Measurements from ENCODE around the gene CTAGE6. TPM values are rescaled to one million over a fixed set of nuclear protein-coding genes. Genes with fewer than 3 reads are reported as not detected.
"Not testable (repeated sequence)": the region's sequence is repeated elsewhere in the genome, so short reads cannot be mapped to it uniquely, and the experiment has no call there.

Gene CTAGE6, protein sequence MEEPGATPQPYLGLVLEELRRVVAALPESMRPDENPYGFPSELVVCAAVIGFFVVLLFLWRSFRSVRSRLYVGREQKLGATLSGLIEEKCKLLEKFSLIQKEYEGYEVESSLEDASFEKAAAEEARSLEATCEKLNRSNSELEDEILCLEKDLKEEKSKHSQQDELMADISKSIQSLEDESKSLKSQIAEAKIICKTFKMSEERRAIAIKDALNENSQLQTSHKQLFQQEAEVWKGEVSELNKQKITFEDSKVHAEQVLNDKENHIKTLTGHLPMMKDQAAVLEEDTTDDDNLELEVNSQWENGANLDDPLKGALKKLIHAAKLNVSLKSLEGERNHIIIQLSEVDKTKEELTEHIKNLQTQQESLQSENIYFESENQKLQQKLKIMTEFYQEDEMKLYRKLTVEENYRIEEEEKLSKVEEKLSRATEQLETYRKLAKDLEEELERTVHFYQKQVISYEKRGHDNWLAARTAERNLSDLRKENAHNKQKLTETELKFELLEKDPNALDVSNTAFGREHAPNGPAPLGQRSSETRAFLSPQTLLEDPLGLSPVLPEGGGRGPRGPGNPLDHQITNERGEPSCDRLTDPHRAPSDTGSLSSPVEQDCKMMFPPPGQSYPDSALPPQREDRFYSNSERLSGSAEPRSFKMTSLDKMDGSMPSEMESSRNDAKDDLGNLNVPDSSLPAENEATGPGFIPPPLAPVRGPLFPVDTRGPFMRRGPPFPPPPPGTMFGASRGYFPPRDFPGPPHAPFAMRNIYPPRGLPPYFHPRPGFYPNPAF
- total RNA-seq (2022), result not detected in 2 replicates
- percentile 14 among the genes with signal in this experiment for Bru-seq, nascent RNA
- percentile 23 among the genes with signal in this experiment for BruChase-seq, experiment 1, labeled RNA remaining after a 6-hour chase
- BruChase-seq, experiment 2, labeled RNA remaining after a 2-hour chase, result not detected
- long read RNA-seq, result 0 reads

DNA sequence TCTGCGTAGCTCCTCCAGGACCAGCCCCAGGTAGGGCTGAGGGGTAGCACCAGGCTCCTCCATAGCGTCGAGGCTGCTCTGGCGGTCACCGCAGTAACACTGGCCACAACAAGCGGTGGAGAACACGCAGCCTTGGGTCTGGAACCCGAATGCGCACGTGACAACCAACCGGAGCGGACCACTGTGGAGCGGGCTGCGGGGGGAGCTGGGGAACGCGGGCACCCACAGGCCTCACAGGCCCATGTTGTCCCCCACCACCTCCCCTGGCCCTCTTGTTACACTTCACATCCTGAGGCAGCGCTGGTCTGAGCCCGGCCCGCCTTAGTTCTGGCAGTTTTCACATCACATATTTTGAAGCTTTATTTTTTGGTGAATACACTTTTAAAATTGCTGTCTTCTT lies at the start of gene CTAGE6:
CTAGE6 (minus strand) TSS at position 101 of the 400 bp plus-strand sequence; CDS start at position 63, 38 bp downstream.
- H3K4me3 Mint-ChIP-seq (ENCODE audit: low read depth, unreplicated experiment); intact Hi-C loops (cut with micrococcal nuclease; ENCODE audit: unreplicated experiment); H3K4me1 Mint-ChIP-seq (ENCODE audit: low read depth, unreplicated experiment); H3K27ac Mint-ChIP-seq (ENCODE audit: unreplicated experiment); CTCF ChIA-PET; H3K27me3 Mint-ChIP-seq (ENCODE audit: unreplicated experiment); H3K36me3 Mint-ChIP-seq (ENCODE audit: insufficient read depth, unreplicated experiment); DNase-seq; H3K9me3 Mint-ChIP-seq (ENCODE audit: low read depth, unreplicated experiment): not testable (repeated sequence)
- TSS peak; percentile 33 for BruUV-seq (replicated peaks)

DNA sequence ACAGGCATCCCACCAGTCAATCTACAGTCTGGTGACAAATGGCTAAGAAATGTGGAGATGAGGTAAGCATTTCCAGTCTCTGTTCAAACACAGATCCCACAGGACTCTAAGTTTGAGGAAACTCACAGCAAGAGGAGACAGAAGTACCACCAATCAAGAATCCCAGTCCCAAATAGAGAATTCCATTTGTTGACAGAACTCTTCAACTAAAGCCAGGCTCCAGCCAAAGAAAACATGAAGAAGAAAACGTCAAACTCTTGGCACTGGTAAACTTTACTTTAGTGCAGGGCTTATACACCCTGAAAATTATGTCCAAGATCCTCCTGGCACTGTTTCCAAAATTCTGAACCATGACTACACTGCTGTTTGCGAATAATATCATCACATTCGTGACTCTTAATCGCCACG lies 49.2 kb upstream of the CTAGE6 start:
- BruUV-seq (replicated peaks), result not testable (repeated sequence)

DNA sequence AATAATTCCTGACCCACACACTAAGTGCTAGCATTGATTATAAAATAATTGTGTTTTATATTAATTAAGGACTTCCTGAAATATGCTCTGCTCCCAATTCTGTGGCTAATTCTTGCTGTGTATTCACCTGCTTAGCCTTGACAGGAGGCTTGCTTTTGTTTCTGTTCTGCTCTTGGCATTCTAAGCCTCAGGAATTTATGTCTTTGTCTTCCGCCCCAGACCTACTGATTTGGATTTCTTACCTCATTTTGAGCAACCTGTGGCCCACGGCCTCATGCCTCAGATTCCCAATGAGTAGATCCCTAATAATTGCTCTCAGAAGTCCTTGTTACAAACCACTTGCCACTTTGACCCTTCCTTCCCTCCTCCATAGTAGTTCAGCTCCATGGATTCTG lies 40.4 kb upstream of the CTAGE6 start:
- H3K9me3 Mint-ChIP-seq (ENCODE audit: low read depth, unreplicated experiment); CTCF ChIA-PET; BruUV-seq (replicated peaks); H3K27ac Mint-ChIP-seq (ENCODE audit: unreplicated experiment); H3K36me3 Mint-ChIP-seq (ENCODE audit: insufficient read depth, unreplicated experiment); H3K27me3 Mint-ChIP-seq (ENCODE audit: unreplicated experiment); intact Hi-C loops (cut with micrococcal nuclease; ENCODE audit: unreplicated experiment); DNase-seq; H3K4me1 Mint-ChIP-seq (ENCODE audit: low read depth, unreplicated experiment); H3K4me3 Mint-ChIP-seq (ENCODE audit: low read depth, unreplicated experiment): not testable (repeated sequence)

More for the DNA sequence above, 49.2 kb upstream of the CTAGE6 start:
- H3K36me3 Mint-ChIP-seq (ENCODE audit: insufficient read depth, unreplicated experiment); H3K9me3 Mint-ChIP-seq (ENCODE audit: low read depth, unreplicated experiment); H3K4me3 Mint-ChIP-seq (ENCODE audit: low read depth, unreplicated experiment); H3K4me1 Mint-ChIP-seq (ENCODE audit: low read depth, unreplicated experiment); intact Hi-C loops (cut with micrococcal nuclease; ENCODE audit: unreplicated experiment); H3K27ac Mint-ChIP-seq (ENCODE audit: unreplicated experiment); DNase-seq; CTCF ChIA-PET; H3K27me3 Mint-ChIP-seq (ENCODE audit: unreplicated experiment): not testable (repeated sequence)

DNA sequence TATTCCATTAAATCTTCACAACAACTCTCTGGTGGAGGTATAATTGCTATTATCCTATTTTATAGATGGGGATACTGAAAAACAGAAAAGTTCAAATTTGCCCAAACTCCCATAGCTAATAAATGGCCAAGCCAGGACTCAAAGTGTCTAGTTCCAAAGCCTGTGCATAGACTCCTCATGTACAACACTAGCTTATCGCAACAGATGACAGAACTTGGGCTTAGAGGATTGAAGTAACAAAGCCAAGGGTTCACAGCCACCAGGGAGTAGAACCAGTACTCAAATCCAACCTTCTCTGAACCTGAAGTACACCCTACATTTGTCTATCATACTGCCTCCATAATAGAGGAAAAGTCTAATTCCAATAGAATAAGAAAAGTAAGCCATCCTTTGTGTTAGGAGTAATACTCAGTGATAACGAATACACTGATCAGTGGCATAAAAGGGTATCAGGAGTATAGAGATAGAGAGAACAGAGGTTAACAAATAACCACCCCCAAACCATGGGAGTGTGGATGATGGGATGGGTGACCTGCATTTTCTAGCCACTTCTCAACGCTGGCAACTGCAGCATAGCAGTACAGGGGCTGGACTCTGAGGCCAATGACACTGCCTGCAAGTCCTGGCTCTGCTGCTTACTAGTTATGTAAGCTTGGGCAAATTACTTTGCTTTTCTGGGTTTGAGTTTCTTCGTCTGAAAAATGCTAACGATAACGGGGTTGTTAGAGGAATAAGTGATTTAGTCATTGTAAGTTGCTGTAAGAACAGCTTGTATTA lies 39.8 kb upstream of the CTAGE6 start:
- H3K27me3 Mint-ChIP-seq (ENCODE audit: unreplicated experiment); H3K4me3 Mint-ChIP-seq (ENCODE audit: low read depth, unreplicated experiment); intact Hi-C loops (cut with micrococcal nuclease; ENCODE audit: unreplicated experiment); H3K4me1 Mint-ChIP-seq (ENCODE audit: low read depth, unreplicated experiment); H3K9me3 Mint-ChIP-seq (ENCODE audit: low read depth, unreplicated experiment); DNase-seq; CTCF ChIA-PET; BruUV-seq (replicated peaks); H3K36me3 Mint-ChIP-seq (ENCODE audit: insufficient read depth, unreplicated experiment); H3K27ac Mint-ChIP-seq (ENCODE audit: unreplicated experiment): not testable (repeated sequence)

DNA sequence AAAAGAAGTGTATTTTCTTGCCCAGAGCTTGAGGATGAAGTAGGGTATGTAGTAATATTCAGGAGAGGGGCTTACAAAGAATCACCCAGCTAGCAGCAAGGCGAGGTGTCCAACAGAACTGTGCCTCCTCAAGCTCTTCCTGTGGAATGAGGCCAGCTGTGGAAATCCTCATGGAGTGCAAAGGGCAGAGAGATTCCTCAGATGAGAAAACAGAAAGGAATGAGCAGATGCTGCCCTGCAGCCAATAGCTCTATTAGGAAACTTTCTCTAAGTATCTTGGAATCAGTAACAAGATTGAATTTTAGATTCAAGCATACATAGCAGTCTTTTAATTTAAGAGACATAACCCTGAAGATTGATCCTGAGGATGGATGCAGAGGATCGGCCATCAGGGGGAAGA lies 38.2 kb upstream of the CTAGE6 start:
- not testable (repeated sequence) for DNase-seq; BruUV-seq (replicated peaks)

DNA sequence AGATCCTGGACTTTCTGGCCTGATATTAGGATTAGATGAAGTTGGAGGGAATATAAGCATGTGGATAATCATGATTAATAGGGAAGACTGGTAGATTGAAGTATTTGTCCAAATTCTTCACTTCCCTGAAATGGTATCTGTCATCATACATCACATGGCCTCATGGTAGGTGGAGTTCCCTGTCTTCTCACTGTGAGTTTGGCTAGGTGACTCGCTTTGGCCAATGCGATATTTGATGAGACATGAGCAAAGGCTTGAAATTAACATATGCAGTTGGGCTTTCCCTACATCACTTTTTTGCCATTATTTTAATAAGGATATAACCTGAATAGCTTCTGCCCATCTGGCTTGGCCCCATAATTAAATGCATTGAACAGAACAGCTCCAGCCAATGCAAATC lies 35.1 kb upstream of the CTAGE6 start:
- BruUV-seq (replicated peaks); DNase-seq; CTCF ChIA-PET; intact Hi-C loops (cut with micrococcal nuclease; ENCODE audit: unreplicated experiment); H3K4me1 Mint-ChIP-seq (ENCODE audit: low read depth, unreplicated experiment); H3K9me3 Mint-ChIP-seq (ENCODE audit: low read depth, unreplicated experiment); H3K27me3 Mint-ChIP-seq (ENCODE audit: unreplicated experiment); H3K4me3 Mint-ChIP-seq (ENCODE audit: low read depth, unreplicated experiment); H3K27ac Mint-ChIP-seq (ENCODE audit: unreplicated experiment); H3K36me3 Mint-ChIP-seq (ENCODE audit: insufficient read depth, unreplicated experiment): not testable (repeated sequence)

More for the DNA sequence above, 38.2 kb upstream of the CTAGE6 start:
- H3K27ac Mint-ChIP-seq (ENCODE audit: unreplicated experiment); H3K36me3 Mint-ChIP-seq (ENCODE audit: insufficient read depth, unreplicated experiment); H3K9me3 Mint-ChIP-seq (ENCODE audit: low read depth, unreplicated experiment); CTCF ChIA-PET; intact Hi-C loops (cut with micrococcal nuclease; ENCODE audit: unreplicated experiment); H3K4me1 Mint-ChIP-seq (ENCODE audit: low read depth, unreplicated experiment); H3K4me3 Mint-ChIP-seq (ENCODE audit: low read depth, unreplicated experiment); H3K27me3 Mint-ChIP-seq (ENCODE audit: unreplicated experiment): not testable (repeated sequence)

DNA sequence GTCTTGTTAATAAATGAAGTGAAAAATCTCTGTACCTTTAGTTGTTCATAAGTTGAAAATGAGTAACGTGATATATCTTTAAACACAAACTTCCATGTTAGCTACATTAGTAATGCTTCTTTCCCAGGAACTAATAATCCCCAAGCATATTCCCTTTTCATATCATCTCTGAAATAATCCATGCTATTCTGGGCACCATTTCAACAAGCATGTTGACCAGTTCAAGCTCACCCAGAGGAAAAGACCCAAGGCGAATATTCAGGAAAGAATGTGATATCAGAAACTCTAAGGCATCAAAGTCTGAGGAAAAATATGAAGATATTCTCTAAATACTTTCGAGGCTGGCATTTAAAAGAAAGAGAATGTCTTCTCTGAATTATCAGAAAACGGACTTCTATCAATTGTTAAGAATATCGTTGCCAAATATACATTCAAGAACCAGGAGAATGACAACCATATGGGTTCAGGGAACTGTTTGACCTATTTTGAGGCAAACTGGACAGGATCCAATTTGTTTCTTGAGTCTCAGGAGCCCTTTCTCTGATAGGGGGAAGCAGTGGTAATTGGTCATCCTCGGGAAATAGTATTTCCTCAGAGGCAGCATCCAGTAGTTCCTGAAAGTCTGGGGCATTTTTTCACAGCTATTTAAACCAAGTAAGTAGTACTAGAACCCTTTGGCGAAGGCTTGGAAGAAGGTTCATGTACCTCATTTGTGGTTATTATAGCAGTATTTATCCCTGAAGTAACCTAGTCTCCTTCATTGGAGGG lies 28.1 kb upstream of the CTAGE6 start:
- intact Hi-C loops (cut with micrococcal nuclease; ENCODE audit: unreplicated experiment); DNase-seq; CTCF ChIA-PET; H3K9me3 Mint-ChIP-seq (ENCODE audit: low read depth, unreplicated experiment); H3K27ac Mint-ChIP-seq (ENCODE audit: unreplicated experiment); H3K4me3 Mint-ChIP-seq (ENCODE audit: low read depth, unreplicated experiment); BruUV-seq (replicated peaks); H3K36me3 Mint-ChIP-seq (ENCODE audit: insufficient read depth, unreplicated experiment); H3K27me3 Mint-ChIP-seq (ENCODE audit: unreplicated experiment); H3K4me1 Mint-ChIP-seq (ENCODE audit: low read depth, unreplicated experiment): not testable (repeated sequence)

DNA sequence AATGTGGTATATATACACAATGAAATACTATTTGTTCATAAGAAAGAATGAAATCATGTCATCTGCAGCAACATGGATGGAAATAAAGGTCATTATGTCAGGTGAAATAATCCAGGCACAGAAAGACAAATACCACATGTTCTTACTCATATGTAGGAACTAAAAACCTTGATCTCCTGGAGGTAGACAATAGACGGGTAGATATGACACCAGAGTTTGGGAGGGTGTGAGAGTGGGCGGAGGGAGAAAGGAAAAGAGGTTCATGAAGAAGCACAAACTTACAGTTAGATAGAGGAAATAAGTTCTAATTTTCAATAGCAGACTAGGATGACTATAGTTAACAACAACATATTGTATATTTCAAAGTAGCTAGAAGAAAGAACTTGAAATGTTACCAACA lies 22.1 kb upstream of the CTAGE6 start:
- H3K9me3 Mint-ChIP-seq (ENCODE audit: low read depth, unreplicated experiment); CTCF ChIA-PET; intact Hi-C loops (cut with micrococcal nuclease; ENCODE audit: unreplicated experiment); DNase-seq; H3K27me3 Mint-ChIP-seq (ENCODE audit: unreplicated experiment); H3K4me1 Mint-ChIP-seq (ENCODE audit: low read depth, unreplicated experiment); H3K4me3 Mint-ChIP-seq (ENCODE audit: low read depth, unreplicated experiment); H3K27ac Mint-ChIP-seq (ENCODE audit: unreplicated experiment); H3K36me3 Mint-ChIP-seq (ENCODE audit: insufficient read depth, unreplicated experiment); BruUV-seq (replicated peaks): not testable (repeated sequence)

Measured in Calu3 (cell line).